ENCODE measurements around the gene ZNF469. TPM values are rescaled to one million over a fixed set of nuclear protein-coding genes. Genes with fewer than 3 reads are reported as not detected.

ZNF469 gene
- total and polyA plus RNA-seq, 2 of the 13 experiments (the other 11 are each of a cell fraction or from before 2014, with no cell fraction given) = not detected

DNA sequence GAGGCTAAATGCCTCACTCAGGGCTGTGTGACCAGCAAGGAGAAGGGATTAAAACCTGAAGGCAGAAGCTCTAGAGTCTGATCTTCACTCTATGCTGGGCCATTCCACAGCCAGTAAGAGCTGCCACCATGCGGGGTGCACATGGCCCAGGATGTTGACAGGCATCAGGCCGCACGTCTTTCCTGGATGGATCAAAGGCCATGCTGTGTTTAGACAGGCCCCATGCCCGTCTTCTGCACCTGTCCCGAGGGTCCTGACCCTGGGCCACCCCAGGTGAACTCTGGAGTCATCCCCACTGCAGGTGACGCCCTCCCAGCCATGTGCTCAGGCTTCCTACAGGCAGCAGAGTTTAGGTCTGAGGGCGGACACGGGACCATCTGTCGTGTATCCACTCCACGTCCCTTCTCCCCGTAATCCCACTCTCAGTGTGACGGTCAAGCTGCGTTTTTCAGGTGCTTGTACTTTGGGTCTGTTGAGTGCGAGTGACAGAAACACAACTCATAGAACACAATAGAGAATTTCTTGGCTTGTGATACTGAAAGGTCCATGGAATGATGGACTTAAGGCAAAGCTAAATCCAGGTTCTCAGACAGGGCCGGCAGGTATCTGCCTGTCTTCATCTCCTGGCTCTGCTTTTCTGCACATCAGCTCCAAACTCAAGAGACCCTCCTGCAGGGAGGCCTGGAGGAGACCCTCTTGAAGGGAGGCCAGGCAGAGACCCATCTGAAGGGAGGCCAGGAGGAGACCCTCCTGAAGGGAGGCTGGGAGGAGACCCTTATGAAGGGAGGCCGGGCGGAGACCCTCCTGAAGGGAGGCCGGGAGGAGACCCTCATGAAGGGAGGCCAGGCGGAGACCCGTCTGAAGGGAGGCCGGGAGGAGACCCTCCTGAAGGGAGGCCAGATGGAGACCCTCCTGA lies 13.2 kb downstream of the ZNF469 start (continued):
- TF ChIP-seq ATF6 (CRISPR knock-in tag; conservative IDR thresholded peaks at IDR 0.05) = no peak
- peak; percentile 30; the same call in 1 of the 2 replicates for TF ChIP-seq ZNF317 (CRISPR knock-in tag; IDR thresholded peaks at IDR 0.05)
- TF ChIP-seq ZMYM3 (CRISPR knock-in tag; IDR thresholded peaks at IDR 0.05) = no peak
- TF ChIP-seq ZNF674 (CRISPR knock-in tag; IDR thresholded peaks at IDR 0.05; ENCODE audit: low read depth) = no peak
- no peak for TF ChIP-seq ZNF800 (CRISPR knock-in tag; IDR thresholded peaks at IDR 0.05)
- 0 out of 2 replicates have a peak, but pooled peaks have one; percentile 13 for TF ChIP-seq BCL6 (CRISPR knock-in tag; IDR thresholded peaks at IDR 0.05)
- TF ChIP-seq ZSCAN29 (CRISPR knock-in tag; conservative IDR thresholded peaks at IDR 0.05) = no peak
- TF ChIP-seq HNF4A (CRISPR knock-in tag; IDR thresholded peaks at IDR 0.05) = 0 out of 2 replicates have a peak, but pooled peaks have one; percentile 43
- TF ChIP-seq, protein P1, sequence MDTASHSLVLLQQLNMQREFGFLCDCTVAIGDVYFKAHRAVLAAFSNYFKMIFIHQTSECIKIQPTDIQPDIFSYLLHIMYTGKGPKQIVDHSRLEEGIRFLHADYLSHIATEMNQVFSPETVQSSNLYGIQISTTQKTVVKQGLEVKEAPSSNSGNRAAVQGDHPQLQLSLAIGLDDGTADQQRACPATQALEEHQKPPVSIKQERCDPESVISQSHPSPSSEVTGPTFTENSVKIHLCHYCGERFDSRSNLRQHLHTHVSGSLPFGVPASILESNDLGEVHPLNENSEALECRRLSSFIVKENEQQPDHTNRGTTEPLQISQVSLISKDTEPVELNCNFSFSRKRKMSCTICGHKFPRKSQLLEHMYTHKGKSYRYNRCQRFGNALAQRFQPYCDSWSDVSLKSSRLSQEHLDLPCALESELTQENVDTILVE (CRISPR knock-in tag; IDR thresholded peaks at IDR 0.05) = no peak
- no peak for TF ChIP-seq ZNF761 (CRISPR knock-in tag; conservative IDR thresholded peaks at IDR 0.05)
- no peak for TF ChIP-seq RFXANK (CRISPR knock-in tag; IDR thresholded peaks at IDR 0.05)
- TF ChIP-seq SIN3A (IDR thresholded peaks at IDR 0.05; ENCODE audit: borderline replicate concordance, low read depth, low read length) = no peak
- no peak for TF ChIP-seq ZBTB3 (CRISPR knock-in tag; IDR thresholded peaks at IDR 0.05; ENCODE audit: borderline replicate concordance, low read depth)
- TF ChIP-seq RBFOX2 (IDR thresholded peaks at IDR 0.05; ENCODE audit: low read depth, low read length) = no peak
- no peak for TF ChIP-seq THYN1 (CRISPR knock-in tag; IDR thresholded peaks at IDR 0.05; ENCODE audit: borderline replicate concordance, low read depth)
- no peak for TF ChIP-seq MATR3 (CRISPR knock-in tag; IDR thresholded peaks at IDR 0.05)
- TF ChIP-seq ISX (CRISPR knock-in tag; conservative IDR thresholded peaks at IDR 0.05) = no peak
- TF ChIP-seq POGZ (CRISPR knock-in tag; IDR thresholded peaks at IDR 0.05) = no peak
- no peak for TF ChIP-seq ZSCAN25 (CRISPR knock-in tag; IDR thresholded peaks at IDR 0.05)
- no peak for TF ChIP-seq ZNF207 (IDR thresholded peaks at IDR 0.05; ENCODE audit: borderline replicate concordance)
- TF ChIP-seq ZBTB38 (CRISPR knock-in tag; IDR thresholded peaks at IDR 0.05) = peak; percentile 43; the same call in 1 of the 2 replicates
- no peak for TF ChIP-seq HNRNPH1 (optimal IDR thresholded peaks at IDR 0.05; ENCODE audit: low read depth, low read length)
- no peak for TF ChIP-seq ZNF841 (CRISPR knock-in tag; IDR thresholded peaks at IDR 0.05; ENCODE audit: borderline replicate concordance)
- no peak for TF ChIP-seq ZNF460 (CRISPR knock-in tag; IDR thresholded peaks at IDR 0.05; ENCODE audit: borderline replicate concordance)
- TF ChIP-seq ZNF234 (CRISPR knock-in tag; conservative IDR thresholded peaks at IDR 0.05) = no peak
- TF ChIP-seq NR0B2 (CRISPR knock-in tag; IDR thresholded peaks at IDR 0.05) = no peak
